ENCODE measurements around the gene BFSP1.

GRCh38 chr20:17519606-17520285 lies 11.4 kb downstream of the BFSP1 start:
- TF ChIP-seq GATA2 (IDR thresholded peaks at IDR 0.05; ENCODE audit: low read depth, low read length) = no peak
- TF ChIP-seq GATA3 (IDR thresholded peaks at IDR 0.05; ENCODE audit: low read depth, low read length) = no peak

All from SH-SY5Y (cell line).